ENCODE measurements around the gene PYM1.

PYM1 gene

GRCh38 chr12:55970775-55971174 lies 43.1 kb upstream of the PYM1 start:
- peak overlapping the region; percentile 89 for H3K27ac ChIP-seq
- TF ChIP-seq CTCF (IDR thresholded peaks at IDR 0.05) = no peak
- no peak for TF ChIP-seq ZFX (IDR thresholded peaks at IDR 0.05; ENCODE audit: borderline replicate concordance)

GRCh38 chr12:55969356-55969755 lies 41.7 kb upstream of the PYM1 start:
- TF ChIP-seq CTCF (IDR thresholded peaks at IDR 0.05) (no peak), ZFX (IDR thresholded peaks at IDR 0.05; ENCODE audit: borderline replicate concordance) (no peak)
- H3K27ac ChIP-seq = peak overlapping the region; percentile 13; the same call in 1 of the 2 replicates

- TF ChIP-seq CTCF (IDR thresholded peaks at IDR 0.05) = no peak
These were observed 39.0 kb upstream of the PYM1 start, which contains the start of gene CDK2 for GRCh38 chr12:55966408-55967281. TSS of gene CDK2 (plus strand) at chr12:55966830. CDS start at chr12:55967009, 179 bp downstream.

GRCh38 chr12:55965941-55966407 lies 38.3 kb upstream of the PYM1 start, which contains the start of gene PMEL:
TSS of gene PMEL (minus strand) at chr12:55966042. CDS start at chr12:55966011, 31 bp downstream.
- TF ChIP-seq ZFX (IDR thresholded peaks at IDR 0.05; ENCODE audit: borderline replicate concordance) (no peak), CTCF (IDR thresholded peaks at IDR 0.05) (no peak)
- H3K27ac ChIP-seq = peak within 1 kb of the TSS; percentile 79

More at GRCh38 chr12:55966408-55967281, 39.0 kb upstream of the PYM1 start, which contains the start of gene CDK2:
- H3K27ac ChIP-seq = peak within 1 kb of the TSS; percentile 79

- no peak overlapping the region for H3K27ac ChIP-seq
- no peak for TF ChIP-seq CTCF (IDR thresholded peaks at IDR 0.05)
- no peak for TF ChIP-seq ZFX (IDR thresholded peaks at IDR 0.05; ENCODE audit: borderline replicate concordance)
These were observed 37.5 kb upstream of the PYM1 start for GRCh38 chr12:55965240-55965639.

- no peak overlapping the region for H3K27ac ChIP-seq
- TF ChIP-seq ZFX (IDR thresholded peaks at IDR 0.05; ENCODE audit: borderline replicate concordance) = no peak
- no peak for TF ChIP-seq CTCF (IDR thresholded peaks at IDR 0.05)
These were observed 36.1 kb upstream of the PYM1 start for GRCh38 chr12:55963760-55964159.

Measured in 22Rv1 (cell line).